IMR-90 (cell line): ENCODE results near the gene HPSE2. TPM values are rescaled to one million over a fixed set of nuclear protein-coding genes. Genes with fewer than 3 reads are reported as not detected.

Experiments
- ATAC-seq: fragments of 200-7000 bp; cut with Tn5 transposase; 2 replicates; pipeline ENCODE4 v1.9.1; 2020; ENCODE audit warnings: low read depth, mild to moderate bottlenecking, moderate library complexity
- BruUV-seq: library from RNA; stranded (reverse); fragments of 400-500 nt; replicated peaks from 2 replicates; lab custom pipeline; 2021; lab: Mats Ljungman, UMichigan
- CTCF ChIA-PET: fragments of 300-600 bp; formaldehyde crosslinking; extraction: SDS; loops from one replicate; lab custom pipeline; 2021; ENCODE audit warnings: antibody characterized with exemption; lab: Yijun Ruan, JAX
- POLR2A ChIA-PET: fragments of 300-600 bp; sonication (Branson Sonifier 250); formaldehyde crosslinking; loops from one replicate; lab custom pipeline; 2022; ENCODE audit warnings: antibody characterized with exemption; ENCODE audit not compliant: unreplicated experiment; lab: Charles Lee
- DNase-seq: peaks from one replicate; pipeline ENCODE4 v3.0.0; 2013
- H2AFZ ChIP-seq: replicated peaks from 2 replicates; pipeline ENCODE3; 2013; ENCODE audit warnings: low read length, mild to moderate bottlenecking; ENCODE audit not compliant: poor library complexity
- H2AK5ac ChIP-seq: 2 replicates; pipeline ENCODE4 v1.6.1; 2013; ENCODE audit warnings: low read depth, low read length, inconsistent platforms
- H2AK9ac ChIP-seq: replicated peaks from 2 replicates; pipeline ENCODE3; 2013; ENCODE audit warnings: mild to moderate bottlenecking, low read depth, low read length, moderate library complexity; ENCODE audit not compliant: poor library complexity
- H2BK120ac ChIP-seq: 2 replicates; pipeline ENCODE4 v1.6.1; 2013; ENCODE audit warnings: low read depth, low read length, inconsistent platforms
- H2BK15ac ChIP-seq: 3 replicates; pipeline ENCODE4 v1.6.1; 2013; ENCODE audit warnings: low read depth, low read length, inconsistent platforms
- H2BK20ac ChIP-seq: 2 replicates; pipeline ENCODE4 v1.6.1; 2013; ENCODE audit warnings: low read depth, mild to moderate bottlenecking, inconsistent platforms, low read length, moderate library complexity
- H2BK5ac ChIP-seq: 2 replicates; pipeline ENCODE4 v1.6.1; 2013; ENCODE audit warnings: mild to moderate bottlenecking, low read depth, low read length, inconsistent platforms; ENCODE audit not compliant: poor library complexity, severe bottlenecking
- H3K14ac ChIP-seq: replicated peaks from 2 replicates; pipeline ENCODE4 v1.6.1; 2013; ENCODE audit warnings: low read depth, low read length, inconsistent platforms
- H3K18ac ChIP-seq: 2 replicates; pipeline ENCODE4 v1.6.1; 2013; ENCODE audit warnings: low read depth, low read length, control low read depth
- H3K23ac ChIP-seq: 2 replicates; pipeline ENCODE4 v1.6.1; 2013; ENCODE audit warnings: low read depth, low read length, inconsistent platforms
- H3K27ac ChIP-seq: 2 replicates; pipeline ENCODE4 v1.5.1; 2013; ENCODE audit warnings: mild to moderate bottlenecking, control low read depth, low read length; ENCODE audit not compliant: insufficient read depth
- H3K27me3 ChIP-seq: 2 replicates; pipeline ENCODE4 v1.6.1; 2013; ENCODE audit warnings: low read length; ENCODE audit not compliant: control insufficient read depth, insufficient read depth
- H3K36me3 ChIP-seq: 2 replicates; pipeline ENCODE4 v1.6.1; 2013; ENCODE audit warnings: low read length, mixed read lengths; ENCODE audit not compliant: control insufficient read depth, insufficient read depth
- H3K4ac ChIP-seq: 2 replicates; pipeline ENCODE4 v1.6.1; 2013; ENCODE audit warnings: low read depth, low read length, inconsistent platforms
- H3K4me1 ChIP-seq: 2 replicates; pipeline ENCODE4 v1.6.1; 2013; ENCODE audit warnings: low read length, mixed read lengths; ENCODE audit not compliant: control insufficient read depth, insufficient read depth
- H3K4me2 ChIP-seq: 2 replicates; pipeline ENCODE4 v1.6.1; 2013; ENCODE audit warnings: low read depth, mild to moderate bottlenecking, control low read depth, low read length, moderate library complexity
- H3K4me3 ChIP-seq: 2 replicates; pipeline ENCODE4 v1.5.1; 2013; ENCODE audit warnings: low read depth, mild to moderate bottlenecking, control low read depth, low read length, moderate library complexity; ENCODE audit not compliant: insufficient read depth
- H3K56ac ChIP-seq: 2 replicates; pipeline ENCODE4 v1.6.1; 2013; ENCODE audit warnings: low read length, inconsistent platforms; ENCODE audit not compliant: insufficient read depth; ENCODE audit errors: extremely low read depth
- H3K79me1 ChIP-seq, 2 experiments: 2 replicates each; pipeline ENCODE4 v1.6.1; 2013; ENCODE audit warnings: low read length in 2 of 2, inconsistent platforms in 1 of 2, low read depth in 1 of 2
- H3K9ac ChIP-seq: 2 replicates; pipeline ENCODE4 v1.6.1; 2013; ENCODE audit warnings: low read depth, low read length, control low read depth
- H3K9me1 ChIP-seq: 2 replicates; pipeline ENCODE4 v1.6.1; 2013; ENCODE audit warnings: low read length, inconsistent platforms; ENCODE audit not compliant: insufficient read depth
- H3K9me3 ChIP-seq: 2 replicates; pipeline ENCODE4 v1.6.1; 2013; ENCODE audit warnings: low read length; ENCODE audit not compliant: control insufficient read depth, insufficient read depth
- H4K20me1 ChIP-seq: 2 replicates; pipeline ENCODE4 v1.6.1; 2013; ENCODE audit warnings: low read length, inconsistent platforms; ENCODE audit not compliant: insufficient read depth
- H4K5ac ChIP-seq: 2 replicates; pipeline ENCODE4 v1.6.1; 2013; ENCODE audit warnings: mild to moderate bottlenecking, low read depth, low read length, control low read depth
- H4K8ac ChIP-seq, 2 experiments: 2 replicates each; pipeline ENCODE4 v1.6.1; 2013; ENCODE audit warnings: low read depth in 2 of 2, low read length in 2 of 2, control low read depth in 1 of 2, inconsistent platforms in 1 of 2
- H4K91ac ChIP-seq: 2 replicates; pipeline ENCODE4 v1.6.1; 2013; ENCODE audit warnings: low read depth, low read length, inconsistent platforms; ENCODE audit not compliant: insufficient read depth
- CHD1 ChIP-seq: IDR thresholded peaks from 2 replicates; pipeline ENCODE4 v1.6.1; 2012; ENCODE audit warnings: low read depth, low read length, improper control_type of control experiment
- CTCF ChIP-seq: conservative IDR thresholded peaks from 2 replicates; pipeline ENCODE4 v1.5.1; 2012; ENCODE audit warnings: mild to moderate bottlenecking, low read depth, low read length, improper control_type of control experiment
- ELK1 ChIP-seq: fragments of 150-350 bp; IDR thresholded peaks from 2 replicates; pipeline ENCODE4 v1.6.1; 2016; ENCODE audit warnings: low read depth, mild to moderate bottlenecking, low read length, moderate library complexity, borderline replicate concordance
- MXI1 ChIP-seq: IDR thresholded peaks from 2 replicates; pipeline ENCODE4 v1.6.1; 2012; ENCODE audit warnings: low read depth, mild to moderate bottlenecking, low read length, moderate library complexity, borderline replicate concordance
- NFE2L2 ChIP-seq: fragments of 150-350 bp; IDR thresholded peaks from 2 replicates; pipeline ENCODE4 v1.6.1; 2016; ENCODE audit warnings: low read depth, mild to moderate bottlenecking, low read length
- POLR2A ChIP-seq: IDR thresholded peaks from 2 replicates; pipeline ENCODE4 v1.6.1; 2012; ENCODE audit warnings: mild to moderate bottlenecking, low read depth, low read length
- RAD21 ChIP-seq: IDR thresholded peaks from 2 replicates; pipeline ENCODE4 v1.6.1; 2012; ENCODE audit warnings: low read length, improper control_type of control experiment
- RCOR1 ChIP-seq: IDR thresholded peaks from 2 replicates; pipeline ENCODE4 v1.6.1; 2012; ENCODE audit warnings: mild to moderate bottlenecking, low read length, improper control_type of control experiment; ENCODE audit not compliant: insufficient replicate concordance
- RFX5 ChIP-seq: IDR thresholded peaks from 2 replicates; pipeline ENCODE4 v1.8.0; 2012; ENCODE audit warnings: low read depth, mild to moderate bottlenecking, low read length, moderate library complexity
- SMC3 ChIP-seq: fragments of 150-350 bp; IDR thresholded peaks from 2 replicates; pipeline ENCODE4 v1.6.1; 2016; ENCODE audit warnings: low read depth, mild to moderate bottlenecking, antibody characterized with exemption, low read length, moderate library complexity
- USF2 ChIP-seq: fragments of 150-350 bp; IDR thresholded peaks from 2 replicates; pipeline ENCODE4 v1.6.1; 2017; ENCODE audit warnings: mild to moderate bottlenecking, antibody characterized with exemption, low read length, low read depth
- WGBS, 2 experiments: methylation state at CpG; one replicate each; pipeline versions ENCODE4 v1.1.5 to v1.1.7; 2013; ENCODE audit warnings: missing lambda C conversion rate in 2 of 2; ENCODE audit not compliant: insufficient read length in 1 of 2; ENCODE audit errors: extremely low coverage in 2 of 2; 5-methylcytosine and 5-hydroxymethylcytosine counted together
- dilution Hi-C: fragments of 300-500 bp; cut with HindIII; formaldehyde crosslinking; loops from one replicate; pipeline ENCODE4 v1.14.3; 2018; ENCODE audit warnings: low sequenced_read_pairs; ENCODE audit not compliant: unreplicated experiment
- in situ Hi-C: fragments of 300-500 bp; cut with MboI; formaldehyde crosslinking; loops from 3 replicates; pipeline ENCODE4 v1.14.3; 2019; ENCODE audit warnings: low sequenced_read_pairs, inconsistent platforms, mixed read lengths
- intact Hi-C: fragments of 100-400 bp; cut with micrococcal nuclease; formaldehyde crosslinking; loops from 2 replicates; pipeline ENCODE4 v1.10.0; 2022
- polyA plus RNA-seq, 3 experiments: library from polyadenylated mRNA; depleted of rRNA; stranded (reverse); fragments of >200 nt; gene quantifications; 2 replicates each; pipeline ENCODE4 v1.2.3, GENCODE V29; 2012; ENCODE audit warnings: low replicate concordance in 1 of 3
- total RNA-seq: library from RNA; depleted of rRNA; stranded (reverse); fragments of >200 nt; gene quantifications from 2 replicates; pipeline ENCODE4 v1.2.3, GENCODE V29; 2012

The HPSE2 gene
- total and polyA plus RNA-seq, 2 of the 4 experiments (the other 2 are of a cell fraction), result not detected

- Histone ChIP-seq H3K27ac (no peak overlapping the region), H3K14ac (no peak overlapping the region), H4K91ac (no peak overlapping the region), H2AFZ (no peak overlapping the region), H2BK120ac (no peak overlapping the region), H3K18ac (no peak overlapping the region), H3K4me3 (no peak overlapping the region), H3K56ac (no peak overlapping the region), H3K9me3 (no peaks in the 10 kb centered on the region), H3K9ac (no peak overlapping the region), H2BK5ac (no peak overlapping the region), H3K4me1 (no peaks in the 10 kb centered on the region), H3K27me3 (no peaks in the 10 kb centered on the region), H3K36me3 (no peaks in the 10 kb centered on the region), H4K8ac (no peak overlapping the region), H4K20me1 (no peaks in the 10 kb centered on the region), H3K79me1 (no peaks in the 10 kb centered on the region), H3K23ac (no peak overlapping the region), H2BK20ac (no peak overlapping the region), H2AK5ac (no peak overlapping the region), H3K9me1 (no peaks in the 10 kb centered on the region), H2BK15ac (no peak overlapping the region), H2AK9ac (no peak overlapping the region), H4K5ac (no peak overlapping the region), H3K4me2 (no peak overlapping the region), H3K4ac (no peak overlapping the region)
- ChIA-PET CTCF (no interaction called here), POLR2A (interaction anchor here (0.6 kb wide), 1 partner anchor 733 kb away, joined by 3 read pairs; no protein-coding TSS in a partner anchor)
- no CpG with 5 or more reads among the region's 4 CpGs for WGBS, 2 experiments
- TF ChIP-seq NFE2L2, result no peak
- no peak for TF ChIP-seq ELK1
- TF ChIP-seq CHD1, result no peak
- TF ChIP-seq RCOR1, result no peak
- no peak for TF ChIP-seq SMC3
- TF ChIP-seq USF2, result no peak
- no peak for TF ChIP-seq CTCF
- TF ChIP-seq RFX5, result no peak
- no peak for TF ChIP-seq RAD21
- no peak for TF ChIP-seq POLR2A
- no peak for TF ChIP-seq MXI1
- ATAC-seq (no peak), DNase-seq (no peak)
- BruUV-seq, result no TSS peak
- dilution Hi-C loops (no loop called here), intact Hi-C loops (no loop called here), in situ Hi-C loops (no loop called here)
Observed at GRCh38 chr10:99266383-99266782, 30.7 kb upstream of the HPSE2 start.
